HG02870 (cell line): ENCODE data around the gene SYNE1.
"Not testable (repeated sequence)": the region's sequence is repeated elsewhere in the genome, so short reads cannot be mapped to it uniquely, and the experiment has no call there.

ENCODE experiments used
- ATAC-seq: cut with Tn5 transposase; IDR thresholded peaks from one replicate; pipeline ENCODE4 v1.9.1; 2021; ENCODE audit warnings: mild to moderate bottlenecking, moderate library complexity; ENCODE audit not compliant: unreplicated experiment

Gene SYNE1

DNA sequence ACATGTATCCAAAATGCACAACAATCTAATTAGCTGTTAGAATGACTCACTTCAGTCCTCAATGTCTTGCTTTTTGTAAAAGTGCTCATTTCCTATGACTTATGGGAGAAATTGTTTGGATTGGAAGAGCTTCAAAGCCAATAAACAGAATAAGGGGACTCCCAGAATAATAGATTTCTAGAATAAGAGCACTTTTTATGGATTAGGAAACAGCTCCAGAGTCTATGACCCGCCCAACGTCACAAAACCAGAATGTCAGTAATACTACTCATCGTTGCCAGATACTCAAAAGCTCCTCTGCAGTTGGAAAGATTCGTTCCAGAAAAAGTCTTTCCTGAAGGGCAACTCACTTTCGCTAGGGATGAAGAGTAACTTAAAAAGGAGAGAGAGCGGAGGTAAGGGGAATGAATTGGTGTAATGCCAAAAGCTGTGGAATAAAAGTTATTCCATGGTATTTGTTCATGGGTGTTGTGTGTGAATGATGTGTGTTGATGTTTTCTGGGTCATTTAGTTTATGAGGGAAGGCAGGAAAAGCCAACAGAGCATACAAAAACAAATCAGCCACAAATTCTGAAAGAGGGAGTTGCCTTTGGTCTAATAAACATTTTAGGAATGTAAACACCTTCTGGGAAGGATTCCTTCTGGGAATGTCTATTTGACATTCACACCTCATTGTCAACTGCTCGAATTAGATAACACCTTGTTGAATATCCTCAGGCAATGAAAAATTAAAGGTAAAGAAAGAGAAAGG, 64.6 kb downstream of the SYNE1 start:
- no peak for ATAC-seq

DNA sequence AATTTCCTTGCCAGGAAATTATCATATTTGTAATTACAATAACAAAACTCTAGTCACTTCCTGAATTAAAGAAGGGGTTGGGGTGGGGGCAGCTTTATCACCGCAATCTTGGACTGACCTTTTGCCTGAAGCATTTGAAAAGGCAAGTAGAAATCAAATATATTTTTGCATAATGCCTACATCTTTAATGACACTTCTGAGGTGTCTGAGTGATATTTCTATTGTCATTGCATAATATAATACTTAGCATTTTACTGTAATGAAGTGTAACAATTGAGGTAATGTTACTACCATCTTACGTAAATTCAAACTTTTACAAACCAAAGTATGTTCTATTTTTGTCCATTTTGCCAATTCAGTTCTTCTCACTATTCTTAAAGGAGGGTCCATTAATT, 65.2 kb downstream of the SYNE1 start:
- no peak for ATAC-seq

DNA sequence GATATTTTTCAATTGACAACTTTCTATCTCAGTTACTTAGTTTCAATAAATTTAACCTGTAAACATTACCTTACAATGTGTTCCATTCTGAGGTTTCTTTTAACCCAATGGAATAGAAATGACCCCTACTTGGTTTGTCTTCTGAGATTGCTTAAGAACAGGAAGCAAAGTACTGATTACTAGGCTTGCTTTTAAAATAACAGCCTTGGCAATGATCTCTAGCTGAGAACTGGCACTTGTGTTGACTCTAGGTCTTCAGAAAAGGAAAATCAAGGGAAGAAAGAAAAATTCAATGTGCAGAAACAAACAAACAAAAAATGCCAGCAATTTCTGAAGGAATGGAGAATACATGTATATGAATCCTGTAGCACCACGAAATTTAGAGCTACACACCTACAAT, 66.1 kb downstream of the SYNE1 start:
- no peak for ATAC-seq

DNA sequence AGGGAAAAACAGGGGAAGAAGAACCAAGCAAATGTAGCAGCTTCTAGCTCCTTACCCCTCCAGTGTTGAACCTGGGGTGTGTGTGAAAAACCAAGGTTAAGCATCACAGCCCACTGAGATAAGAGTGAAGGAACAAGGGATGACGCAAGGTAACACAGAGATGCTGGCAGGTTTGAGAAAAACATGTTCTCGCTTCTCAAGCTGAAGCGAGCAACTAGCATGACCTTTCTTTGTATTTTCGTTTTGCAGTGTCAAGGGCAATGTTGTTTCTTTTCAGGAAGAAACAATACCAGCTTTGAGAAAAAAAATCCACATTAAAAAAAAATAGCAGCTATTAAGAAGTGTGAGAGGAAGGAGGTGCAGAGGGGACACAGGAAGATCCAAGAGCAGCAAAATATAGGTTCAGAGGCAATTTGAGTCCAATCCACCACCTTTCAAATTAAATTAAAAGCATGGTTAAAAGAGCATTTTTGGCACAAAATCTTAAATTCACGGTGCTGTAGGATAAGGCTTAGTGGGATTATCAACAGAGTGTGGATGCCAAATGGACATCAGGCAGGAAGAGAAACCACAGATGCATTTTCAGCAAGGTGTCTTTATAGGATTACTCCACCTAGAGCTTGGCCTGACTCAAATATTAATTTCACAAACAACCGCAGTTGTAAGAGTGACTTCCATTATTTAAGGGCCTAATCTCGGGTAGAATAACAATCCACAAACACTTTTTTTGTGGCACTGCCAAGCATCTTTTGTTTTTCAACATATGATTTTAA, 70.9 kb downstream of the SYNE1 start:
- no peak for ATAC-seq

DNA sequence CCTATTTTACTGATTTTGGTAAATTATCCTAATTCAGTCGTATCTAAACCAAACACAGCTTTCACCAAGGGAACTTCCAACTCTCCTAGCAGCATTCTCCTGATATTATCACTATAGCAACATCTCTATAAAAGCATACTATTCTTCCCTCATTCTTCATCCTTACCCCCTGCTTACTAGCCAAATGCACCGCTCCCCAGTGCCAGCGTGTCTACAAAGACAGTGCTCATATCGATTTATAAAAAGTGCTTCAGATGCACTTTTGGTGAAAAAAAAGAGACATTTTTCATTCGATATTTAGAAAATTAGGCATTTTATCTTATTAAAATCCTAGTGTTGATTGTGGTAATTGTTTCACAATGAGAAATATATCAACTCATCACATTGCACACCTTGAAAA, 74.0 kb downstream of the SYNE1 start:
- ATAC-seq = no peak

DNA sequence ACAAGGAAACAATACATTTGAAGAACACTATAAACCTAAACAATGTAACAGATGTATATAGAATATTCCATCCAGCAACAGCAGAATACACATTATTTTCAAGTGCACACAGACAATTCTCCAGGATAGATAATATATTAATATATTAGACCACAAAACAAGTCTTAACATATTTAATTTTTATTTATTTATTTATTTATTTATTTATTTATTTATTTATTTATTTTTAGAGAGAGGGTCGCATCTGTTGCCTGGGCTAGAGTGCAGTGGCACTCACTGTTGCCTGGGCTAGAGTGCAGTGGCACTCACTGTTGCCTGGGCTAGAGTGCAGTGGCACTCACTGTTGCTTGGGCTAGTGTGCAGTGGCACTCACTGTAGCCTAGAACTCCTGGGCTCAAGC, 78.4 kb downstream of the SYNE1 start:
- not testable (repeated sequence) for ATAC-seq

DNA sequence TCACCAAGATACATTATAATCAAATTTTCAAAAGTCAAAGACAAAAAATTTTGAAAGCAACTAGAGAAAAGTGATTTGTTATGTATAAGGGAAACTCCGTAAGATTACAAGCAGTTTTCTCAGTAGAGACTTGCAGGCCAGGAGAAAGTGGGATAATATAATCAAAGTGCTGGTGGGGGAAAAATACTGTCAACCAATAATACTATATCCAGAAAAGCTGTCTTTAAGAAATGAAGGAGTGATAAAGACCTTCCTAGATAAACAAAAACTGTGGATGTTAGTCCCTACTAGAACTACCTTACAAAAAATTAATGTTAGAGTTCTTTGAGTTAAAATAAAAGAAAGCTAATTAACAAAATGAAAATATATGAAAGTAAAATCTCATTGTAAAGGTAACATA, 79.7 kb downstream of the SYNE1 start:
- ATAC-seq = no peak

DNA sequence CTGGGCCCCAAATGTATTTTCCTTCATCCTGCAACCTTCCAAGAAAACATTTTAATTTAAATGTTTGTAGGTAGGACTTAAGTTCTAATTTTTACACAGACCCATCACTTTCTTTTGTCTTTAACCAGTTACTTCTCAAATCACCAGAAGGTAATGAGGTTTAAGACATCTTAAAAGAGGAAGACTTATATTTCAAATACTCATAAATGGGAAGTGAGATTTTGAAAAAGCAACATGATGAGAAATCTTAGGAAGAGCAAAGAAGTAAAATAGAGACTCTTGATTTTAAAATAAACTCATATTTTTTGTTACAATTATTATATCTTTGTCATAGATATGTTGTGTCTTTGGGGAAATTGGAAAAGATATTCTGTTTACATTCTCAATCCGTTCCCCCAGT, 82.3 kb downstream of the SYNE1 start:
- ATAC-seq = no peak

DNA sequence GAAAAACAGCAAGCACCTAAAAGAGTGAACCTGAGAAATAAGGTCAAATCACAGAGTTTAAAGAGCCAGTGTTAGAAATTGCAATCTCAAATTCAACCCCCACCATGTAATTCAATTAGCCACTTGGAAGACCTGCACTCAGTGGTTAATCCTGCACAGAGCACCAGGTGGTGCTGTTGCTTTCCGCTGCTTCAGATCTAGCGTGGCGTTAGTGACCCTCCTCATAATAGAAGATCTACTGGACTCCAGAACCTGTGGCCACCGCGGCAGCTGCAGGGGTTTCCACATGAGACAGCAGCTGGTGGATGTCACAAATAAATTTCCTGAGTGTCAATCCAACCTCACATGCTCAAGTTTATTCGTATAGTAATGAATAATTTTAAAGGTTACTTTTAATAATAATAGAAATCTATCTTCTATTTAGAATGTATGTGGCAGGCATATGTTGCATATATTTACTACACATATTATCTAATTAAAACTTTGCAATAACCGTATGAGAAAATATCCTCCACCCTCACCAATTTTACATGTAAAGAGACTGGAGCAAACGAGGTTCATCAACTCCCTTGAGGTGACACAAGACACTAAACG, 84.4 kb downstream of the SYNE1 start:
- peak; percentile 96 for ATAC-seq

DNA sequence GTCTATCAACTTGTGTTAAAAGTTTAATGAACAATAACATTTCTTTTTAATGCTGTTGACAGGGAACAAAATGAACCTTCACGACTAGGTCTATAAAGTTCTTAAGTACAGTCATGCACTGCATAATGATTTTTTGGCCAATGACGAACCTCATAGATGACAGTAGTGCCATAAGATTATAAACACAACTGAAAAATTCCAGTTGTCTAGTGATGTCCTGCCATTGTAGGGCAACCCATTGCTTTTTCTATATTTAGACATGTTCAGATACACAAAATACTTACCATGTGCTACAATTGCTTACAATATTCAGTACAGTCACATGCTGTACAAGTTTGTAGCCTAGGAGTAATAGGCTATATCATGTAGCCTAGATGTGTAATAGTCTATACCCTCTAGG, 93.6 kb downstream of the SYNE1 start:
- ATAC-seq = no peak

DNA sequence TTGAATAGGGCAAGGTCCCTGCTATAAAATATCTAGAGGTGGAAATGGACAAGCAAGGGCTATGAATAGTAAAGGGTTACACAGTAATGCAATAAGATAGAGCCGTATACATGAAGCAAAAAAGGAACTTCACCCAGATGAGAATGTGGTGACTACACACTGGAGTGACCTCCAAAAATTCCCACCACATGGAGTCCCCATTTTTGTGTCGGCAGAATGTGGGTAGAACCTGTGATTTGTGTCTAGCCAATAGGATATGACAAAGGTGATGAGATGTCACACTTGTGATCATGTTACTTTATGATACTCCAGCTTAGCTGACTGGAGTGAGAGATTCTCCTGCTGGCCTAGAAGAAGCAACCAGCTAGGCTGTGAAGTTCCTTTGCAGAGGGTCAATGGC, 96.8 kb downstream of the SYNE1 start:
- no peak for ATAC-seq

DNA sequence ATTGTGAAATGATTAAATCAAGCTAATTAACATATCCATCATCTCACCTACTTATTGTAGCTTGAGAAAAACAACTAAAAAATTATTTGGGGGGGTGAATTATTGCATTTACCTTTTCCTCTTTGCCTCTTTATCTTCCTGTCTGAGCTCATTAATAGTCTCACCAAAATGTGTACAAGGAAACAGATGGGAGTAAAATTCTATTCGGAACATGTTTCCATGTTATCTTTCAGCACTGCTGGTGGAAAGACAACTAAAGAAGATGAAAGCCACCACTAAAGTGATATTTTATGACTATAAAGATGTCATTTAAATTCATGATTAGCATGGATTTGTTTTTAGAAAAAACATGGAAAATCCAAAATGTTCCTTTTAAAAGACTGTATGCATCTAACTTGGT, 102.6 kb downstream of the SYNE1 start:
- no peak for ATAC-seq

DNA sequence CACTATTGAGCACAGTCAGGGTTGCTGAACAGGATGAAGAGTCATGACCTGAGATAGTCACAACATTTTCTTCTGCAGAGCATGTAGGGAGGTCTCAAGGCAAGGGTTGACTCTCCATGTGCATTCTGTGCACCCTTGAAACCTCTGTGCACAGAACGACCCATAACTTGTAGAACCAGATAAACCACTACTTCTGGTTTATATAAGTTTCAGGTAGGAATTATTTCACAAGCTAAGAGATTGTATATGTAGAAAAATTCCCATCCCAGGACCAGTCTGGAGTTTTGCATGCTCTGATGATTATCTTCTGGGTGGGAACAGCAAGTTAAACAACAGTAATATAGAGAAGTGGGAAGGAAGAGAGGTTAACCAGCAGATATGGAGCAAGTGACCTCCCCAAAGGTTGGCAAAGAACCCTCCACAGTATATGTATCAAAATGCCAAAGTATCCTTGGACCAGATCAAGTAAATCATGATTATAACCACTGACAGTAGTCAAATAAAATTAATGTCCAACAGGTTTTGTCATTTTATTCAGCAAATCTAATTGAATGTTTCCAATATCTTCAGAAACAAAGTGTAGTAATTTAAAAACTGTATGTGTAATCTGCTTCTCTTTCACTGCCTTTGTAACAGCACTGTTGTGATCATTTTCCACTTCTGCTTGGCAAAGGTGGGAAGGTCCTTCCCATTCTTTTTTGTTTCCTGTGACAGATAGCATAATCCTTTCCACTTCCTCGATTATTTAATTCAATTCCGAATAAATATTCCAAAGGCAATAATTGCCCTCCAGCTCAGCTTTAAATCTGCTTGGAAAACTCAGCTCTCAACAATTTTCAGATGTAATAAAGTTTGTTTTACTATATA, 104.4 kb downstream of the SYNE1 start:
- ATAC-seq = no peak

DNA sequence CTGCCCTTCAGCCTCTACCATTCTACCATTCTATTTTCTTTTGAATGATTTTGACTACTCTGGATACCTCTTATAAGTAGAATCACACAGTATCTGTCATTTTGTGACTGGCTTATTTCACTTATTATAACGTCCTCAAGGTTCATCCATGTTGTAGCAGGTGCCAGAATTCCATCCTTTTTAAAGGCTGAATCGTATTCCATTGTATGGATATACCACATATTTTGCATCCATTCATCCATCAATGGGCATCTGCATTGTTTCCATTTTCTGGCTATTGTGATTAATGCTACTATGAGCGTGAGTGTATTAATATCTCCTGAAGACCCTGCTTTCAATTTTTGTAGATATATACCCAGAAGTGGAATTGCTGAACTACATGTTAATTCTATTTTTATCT, 105.5 kb downstream of the SYNE1 start:
- no peak for ATAC-seq

DNA sequence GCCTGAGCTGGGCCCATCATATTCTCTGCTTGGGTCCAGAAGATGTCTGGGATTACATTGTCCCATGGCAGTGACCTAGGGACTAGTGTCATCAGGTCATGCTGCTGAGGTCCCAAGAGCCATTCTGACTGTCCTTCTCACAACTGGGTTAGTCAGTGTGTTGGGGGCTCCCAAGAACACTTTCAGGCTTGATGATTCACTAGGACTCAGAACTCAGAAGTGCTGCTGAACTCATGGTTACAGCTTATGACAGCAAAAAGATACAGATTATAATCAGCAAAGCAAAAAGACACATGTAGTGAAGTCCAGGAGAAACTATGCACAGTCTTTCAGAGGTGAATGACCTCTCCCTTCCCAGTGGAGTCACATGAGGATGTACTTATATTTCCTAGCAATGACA, 107.8 kb downstream of the SYNE1 start:
- no peak for ATAC-seq

DNA sequence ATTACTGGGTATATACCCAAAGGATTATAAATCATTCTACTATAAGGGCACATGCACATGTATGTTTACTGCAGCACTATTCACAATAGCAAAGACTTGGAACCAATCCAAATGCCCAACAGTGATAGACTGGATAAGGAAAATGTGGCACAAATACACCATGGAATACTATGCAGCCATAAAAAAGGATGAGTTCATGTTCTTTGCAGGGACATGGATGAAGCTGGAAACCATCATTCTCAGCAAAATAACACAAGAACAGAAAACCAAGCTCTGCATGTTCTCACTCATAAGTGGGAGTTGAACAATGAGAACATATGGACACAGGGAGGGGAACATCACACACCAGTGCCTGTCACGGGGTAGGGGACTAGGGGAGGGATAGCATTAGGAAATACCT, 123.0 kb downstream of the SYNE1 start:
- not testable (repeated sequence) for ATAC-seq

DNA sequence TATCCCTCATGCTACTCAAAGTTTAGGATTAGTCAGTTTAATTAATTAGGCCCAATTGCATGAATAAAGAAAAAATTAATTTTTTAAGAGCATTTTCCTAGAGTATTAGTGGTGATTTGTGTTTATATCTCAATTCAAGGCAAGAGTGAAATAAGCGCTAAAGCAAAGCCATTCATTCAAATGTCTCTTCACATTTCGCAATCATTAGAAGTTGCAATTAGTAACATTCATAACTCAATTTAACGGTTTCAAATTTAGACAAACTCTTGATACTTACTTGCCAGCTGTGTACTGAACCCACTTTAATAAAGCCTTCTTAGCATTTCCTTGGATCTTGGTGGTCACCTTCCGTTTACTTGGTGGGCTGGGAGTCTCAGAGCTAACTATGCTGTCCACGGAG, 127.2 kb downstream of the SYNE1 start:
- no peak for ATAC-seq

DNA sequence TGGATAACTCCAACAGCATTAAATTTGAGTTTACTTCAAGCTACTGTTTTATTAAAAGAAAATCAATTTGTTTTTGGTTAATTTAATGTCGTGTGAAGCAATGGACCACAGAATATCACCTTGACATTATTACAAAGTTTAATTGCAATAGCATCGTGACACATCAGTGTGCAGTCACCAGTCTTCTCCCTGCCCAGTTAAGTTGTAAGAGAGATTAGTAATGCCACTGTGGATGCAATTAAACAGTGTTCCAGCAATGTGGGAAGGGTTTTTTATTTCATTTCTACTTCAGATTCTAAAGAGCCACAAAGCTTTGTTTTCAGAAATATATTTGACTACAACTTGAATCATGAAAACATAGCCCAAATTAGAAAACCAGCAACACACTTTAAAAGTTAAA, 128.7 kb downstream of the SYNE1 start:
- no peak for ATAC-seq

DNA sequence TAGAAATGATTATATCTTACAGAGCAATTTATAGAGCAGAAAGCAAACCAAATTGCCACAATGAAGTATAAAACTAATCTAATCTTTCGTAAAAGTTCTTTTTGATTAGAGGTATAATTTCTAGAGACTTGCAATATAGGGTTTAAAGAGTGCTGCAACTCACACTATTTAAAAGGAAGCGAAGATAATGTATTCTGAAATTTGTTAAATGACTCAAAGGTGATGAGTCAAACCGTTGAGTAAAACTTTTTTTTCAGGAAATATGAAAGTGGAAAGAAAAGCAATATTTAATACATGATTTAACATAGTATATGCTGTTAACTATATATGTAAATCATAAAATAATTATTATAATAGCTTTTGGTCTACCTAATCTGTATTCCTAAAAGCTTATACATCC, 133.6 kb downstream of the SYNE1 start:
- ATAC-seq = no peak

DNA sequence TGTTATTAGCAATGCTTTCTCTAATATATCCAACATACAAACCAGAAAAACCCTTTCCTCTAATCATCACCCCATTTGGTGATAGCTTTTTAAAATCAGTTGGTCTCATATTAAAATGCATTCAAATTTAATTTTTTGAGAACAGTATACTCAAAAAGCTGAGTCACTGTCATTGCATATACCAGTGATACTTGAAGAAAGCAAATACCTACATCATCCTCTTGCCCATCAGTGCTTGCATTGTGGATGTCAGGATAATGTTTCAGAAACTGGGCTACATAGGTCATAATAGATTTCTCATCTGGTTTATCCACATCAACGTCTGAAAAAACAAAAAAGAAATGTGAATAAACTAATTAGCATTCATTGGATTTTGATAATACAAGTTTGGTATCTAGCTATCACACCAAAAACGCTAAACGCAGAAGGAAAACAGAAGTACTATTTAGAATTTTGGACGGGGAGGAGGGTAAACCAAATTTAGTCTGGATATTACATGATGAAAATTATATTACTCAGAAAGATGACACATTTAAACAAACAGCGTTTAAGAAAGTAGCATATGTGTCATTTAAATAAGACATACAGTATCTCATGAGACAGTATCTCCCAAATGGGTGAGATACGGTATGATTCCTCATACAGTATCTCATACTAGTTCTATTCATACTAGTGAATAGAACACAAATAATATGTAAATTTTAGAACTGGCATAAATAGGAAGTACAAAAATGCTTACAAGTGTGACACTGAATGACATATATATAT, 134.6 kb downstream of the SYNE1 start:
- ATAC-seq = no peak

DNA sequence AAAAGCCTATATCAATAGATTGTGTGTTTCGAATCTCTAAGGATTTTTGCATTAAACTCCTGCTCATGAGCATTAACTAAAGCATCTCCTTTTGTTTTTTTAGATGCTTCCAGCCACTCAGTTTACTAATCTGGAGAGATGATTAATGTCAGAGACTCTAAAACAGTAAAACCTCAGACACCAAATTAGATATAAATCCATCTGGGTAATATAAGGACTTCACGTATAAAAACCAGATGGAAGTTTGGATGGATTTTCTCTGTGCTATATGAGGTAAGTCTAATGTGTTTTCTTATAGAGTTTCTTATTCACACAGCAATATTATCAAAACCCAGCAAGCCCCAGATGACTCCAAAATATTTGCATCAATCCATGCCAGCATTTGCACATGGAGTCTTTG, 137.2 kb downstream of the SYNE1 start:
- ATAC-seq = no peak
